ENCODE results near the gene CCNB2. TPM values are rescaled to one million over a fixed set of nuclear protein-coding genes. Genes with fewer than 3 reads are reported as not detected.

CCNB2 gene
- polyA plus RNA-seq, 4 donors: 39.9 to 43.8 (median 42.1) TPM

DNA sequence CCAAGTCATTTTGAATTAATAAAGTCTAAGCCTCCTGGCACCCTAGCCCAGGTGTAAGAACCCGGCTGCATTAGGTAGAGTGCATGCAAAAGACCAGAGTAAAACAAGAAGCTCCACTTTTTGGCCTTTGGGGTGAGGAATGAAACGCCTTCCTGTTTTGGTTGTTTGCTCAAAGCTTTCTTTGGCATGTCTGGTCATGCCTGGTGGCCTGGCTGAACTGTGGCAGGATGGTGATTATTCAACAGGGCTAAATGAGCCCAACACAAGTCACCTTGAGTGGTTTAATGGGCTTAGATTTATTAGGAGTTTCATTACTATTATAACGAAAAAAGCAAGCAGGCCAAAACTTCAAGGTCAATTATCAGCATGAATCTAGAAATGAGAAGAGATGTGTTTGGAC lies 60.8 kb downstream of the CCNB2 start:
- DNase-seq (ENCODE audit: low read depth in 4 of 4, low spot score in 3 of 4): peak in 1 of 4 donors; percentile 16

DNA sequence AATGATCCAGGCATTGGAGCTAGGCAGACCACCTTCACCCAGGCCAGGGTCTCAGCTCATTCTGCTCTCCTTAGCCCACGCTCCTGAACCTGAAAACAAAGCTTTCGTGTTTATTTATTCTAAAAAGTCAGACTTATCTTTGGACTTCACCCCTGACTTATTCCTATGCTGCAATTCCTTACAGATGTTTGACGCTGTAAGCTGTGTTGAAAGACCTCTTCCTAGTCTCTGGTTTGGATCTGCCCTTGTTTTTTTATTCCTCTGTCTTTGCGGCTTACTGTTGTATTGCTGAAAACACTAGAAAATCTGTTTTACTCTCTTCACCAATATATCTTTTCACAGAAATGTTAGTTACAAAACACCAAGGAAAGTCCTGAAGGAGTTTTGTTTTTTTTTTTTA lies 61.2 kb downstream of the CCNB2 start:
- no peak for DNase-seq (ENCODE audit: low read depth in 4 of 4, low spot score in 3 of 4)

DNA sequence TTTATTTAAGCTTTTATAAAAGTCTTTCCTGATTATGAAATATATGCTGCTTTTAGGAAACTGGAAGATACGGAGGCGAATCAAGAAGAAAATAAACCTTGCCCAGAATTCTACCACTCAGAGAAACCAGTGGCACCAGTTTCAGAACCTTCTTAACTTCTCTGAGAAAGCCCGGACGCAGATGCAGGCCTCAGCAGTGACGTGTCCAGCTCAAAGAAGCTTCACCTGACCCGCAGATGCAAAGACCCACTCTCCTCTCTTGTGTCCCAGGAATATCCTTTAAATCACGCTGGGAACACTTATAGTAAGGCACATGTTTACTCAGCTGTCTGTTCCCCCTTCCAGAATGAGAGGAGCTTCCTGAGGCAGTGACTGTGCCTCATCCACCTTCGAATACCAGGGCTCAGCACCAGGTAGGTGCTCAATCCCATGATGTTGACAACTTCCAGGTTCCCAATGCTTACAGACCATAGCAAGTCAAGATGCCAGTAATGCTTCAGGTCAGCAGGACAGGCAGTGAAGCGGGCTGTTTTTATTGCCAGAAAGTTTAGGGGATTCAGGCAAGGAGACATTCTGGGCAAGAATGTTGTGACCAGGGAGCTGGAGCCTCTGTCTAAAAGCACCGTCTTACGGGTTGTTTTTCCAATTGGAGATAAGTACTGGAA lies 61.8 kb downstream of the CCNB2 start:
- no peak for DNase-seq (ENCODE audit: low read depth in 4 of 4, low spot score in 3 of 4)

GRCh38 chr15:59168536-59168935 lies 63.6 kb downstream of the CCNB2 start:
- DNase-seq (ENCODE audit: low read depth in 4 of 4, low spot score in 3 of 4): no peak

DNA sequence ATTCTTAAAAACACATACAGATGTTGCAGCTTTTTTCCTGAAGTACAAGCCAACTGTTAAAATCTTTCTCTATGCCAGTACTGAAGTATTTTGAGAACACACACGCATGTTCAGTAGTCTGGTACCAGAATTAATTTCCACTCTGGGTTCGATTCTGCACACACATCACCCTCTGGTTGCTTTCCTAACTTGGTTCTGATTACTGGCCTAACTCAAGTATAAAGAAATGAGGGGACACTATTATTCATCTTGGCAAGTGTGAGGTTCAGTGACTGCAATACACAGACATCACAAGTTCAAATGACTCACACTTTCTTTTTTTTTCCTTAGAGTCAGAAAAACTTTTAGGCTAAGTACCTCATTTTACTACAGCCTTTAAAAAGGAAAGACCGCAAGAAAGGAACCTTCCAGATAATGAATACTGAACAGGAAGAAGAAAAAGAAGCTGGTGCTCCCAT lies 64.3 kb downstream of the CCNB2 start:
- DNase-seq (ENCODE audit: low read depth in 4 of 4, low spot score in 3 of 4): no peak

DNA sequence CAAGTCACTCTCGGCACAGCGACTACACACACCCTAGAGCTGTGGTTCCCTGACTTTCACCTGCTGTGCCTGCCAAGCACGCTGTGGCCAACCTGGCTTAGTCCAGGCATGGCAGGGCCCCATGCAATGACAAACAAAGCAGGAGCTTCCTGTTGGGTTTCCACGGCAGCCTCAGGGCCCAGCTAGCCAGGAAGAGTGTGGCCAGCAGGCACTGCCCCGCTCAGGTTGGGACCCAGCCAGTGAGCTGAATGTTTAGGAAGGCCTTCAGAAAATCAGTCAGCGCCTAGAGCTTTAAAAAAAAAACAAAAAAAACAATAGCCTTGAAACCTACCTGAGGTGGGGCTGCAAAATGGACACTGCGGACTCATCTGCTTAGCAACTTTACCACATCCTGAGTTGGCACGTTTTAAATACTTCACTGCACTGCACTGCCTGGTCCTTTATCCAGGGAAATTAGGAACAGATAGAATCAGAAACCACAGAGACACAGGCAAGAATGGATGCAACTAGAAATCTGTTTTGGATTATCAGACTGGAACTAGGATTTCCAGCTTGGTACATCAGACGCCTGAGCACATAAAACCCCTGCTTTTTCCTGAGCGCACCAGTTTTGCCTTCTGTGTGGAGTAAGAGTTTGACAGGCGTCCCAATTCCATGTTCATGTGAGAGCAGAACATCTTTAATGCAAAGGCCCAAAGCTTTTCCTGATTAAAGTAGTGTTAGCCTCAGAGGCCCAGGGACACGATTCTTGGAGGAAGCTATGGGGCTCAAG lies 65.5 kb downstream of the CCNB2 start:
- DNase-seq (ENCODE audit: low read depth in 4 of 4, low spot score in 3 of 4): no peak

- no peak for DNase-seq (ENCODE audit: low read depth in 4 of 4, low spot score in 3 of 4)
Observed at GRCh38 chr15:59171067-59171397, 66.1 kb downstream of the CCNB2 start.

- no peak for DNase-seq (ENCODE audit: low read depth in 4 of 4, low spot score in 3 of 4)
Observed at GRCh38 chr15:59172289-59172901, 67.4 kb downstream of the CCNB2 start.

DNA sequence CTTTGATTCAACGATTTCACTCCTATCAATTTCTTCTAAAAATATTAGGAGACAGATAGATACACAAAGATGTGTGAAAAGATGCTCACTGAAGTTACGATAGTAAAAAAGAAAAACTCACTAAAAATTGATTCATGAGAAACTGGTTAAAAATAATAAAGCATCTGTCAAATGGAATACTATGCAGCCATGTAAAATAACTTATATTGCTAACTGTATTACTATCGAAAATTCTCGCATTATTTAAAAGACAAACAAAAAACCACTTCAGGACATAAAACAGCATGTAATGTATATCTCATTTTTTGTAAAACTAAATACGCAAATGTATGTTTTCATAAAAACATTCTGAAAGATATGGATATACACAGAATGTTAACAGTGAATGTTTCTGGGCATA lies 68.2 kb downstream of the CCNB2 start:
- no peak for DNase-seq (ENCODE audit: low read depth in 4 of 4, low spot score in 3 of 4)

DNA sequence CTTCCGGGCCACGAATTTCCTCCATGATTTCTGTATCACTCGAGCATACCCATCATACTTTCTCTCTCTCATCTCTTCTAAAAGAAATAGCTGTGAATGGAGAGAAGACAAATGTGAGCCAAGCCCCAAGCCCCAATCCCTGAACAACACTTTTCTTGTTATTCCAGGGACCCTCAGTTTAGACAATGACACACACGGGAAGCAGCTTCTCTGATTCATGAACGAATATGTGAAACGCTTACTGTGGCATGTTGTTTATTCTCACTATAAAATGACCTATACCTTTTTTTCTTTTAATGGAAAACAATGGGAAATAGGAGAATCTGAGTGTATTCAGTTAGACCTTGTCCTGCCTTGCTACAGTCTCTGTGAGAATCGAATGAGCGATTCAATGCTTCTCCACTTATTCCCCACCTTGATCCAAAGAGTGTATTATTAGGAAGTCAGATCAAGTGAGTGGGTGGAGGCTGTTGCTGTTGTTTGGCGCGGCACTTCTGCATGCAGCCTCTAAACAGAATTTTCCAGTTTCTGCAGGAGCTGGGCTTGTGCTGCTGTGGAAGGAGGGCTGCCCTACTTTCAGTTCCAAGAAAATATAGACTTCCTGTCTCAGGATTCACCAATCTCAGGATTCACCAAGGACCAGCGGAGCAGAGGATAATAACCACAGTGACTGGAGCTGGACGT lies 69.3 kb downstream of the CCNB2 start:
- DNase-seq (ENCODE audit: low read depth in 4 of 4, low spot score in 3 of 4): no peak

Other genes starting within 250 kb of the CCNB2 start
- 100 to 1,000 TPM; 109 to 139 (median 131) TPM for gene SLTM, start 171.5 kb upstream of the CCNB2 start, polyA plus RNA-seq (ENCODE audit: insufficient read length in 4 of 4)
- 10 to 100 TPM; 35.4 to 50.4 (median 44.7) TPM for gene RNF111, start 117.5 kb upstream of the CCNB2 start, polyA plus RNA-seq (ENCODE audit: insufficient read length in 4 of 4)
- under 1 TPM; 0.13 to 0.31 (median 0.22) TPM for gene LDHAL6B, start 101.7 kb downstream of the CCNB2 start, polyA plus RNA-seq (ENCODE audit: insufficient read length in 4 of 4)